Hepatocyte (in vitro differentiated cells): ENCODE results near the gene ESPNL. TPM values are rescaled to one million over a fixed set of nuclear protein-coding genes. Genes with fewer than 3 reads are reported as not detected.

Experiments used
- DNase-seq: peaks from one replicate; pipeline ENCODE4 v3.0.0-alpha.2; 2016; ENCODE audit warnings: low spot score
- H2AFZ ChIP-seq: fragments of 200-600 bp; sonication (generic); 2 replicates; pipeline ENCODE4 v1.6.0; 2016; ENCODE audit warnings: antibody characterized with exemption, mild to moderate bottlenecking
- H3K27ac ChIP-seq: fragments of 200-600 bp; sonication (generic); 2 replicates; pipeline ENCODE4 v1.5.1; 2016; ENCODE audit warnings: mild to moderate bottlenecking
- H3K27me3 ChIP-seq: fragments of 200-600 bp; sonication (generic); 2 replicates; pipeline ENCODE4 v1.6.1; 2016
- H3K36me3 ChIP-seq: fragments of 200-600 bp; sonication (generic); replicated peaks from 2 replicates; pipeline ENCODE4 v1.5.1; 2016; ENCODE audit warnings: low read depth; ENCODE audit not compliant: insufficient read depth
- H3K4me1 ChIP-seq: fragments of 200-600 bp; sonication (generic); 2 replicates; pipeline ENCODE4 v1.5.1; 2016; ENCODE audit warnings: mild to moderate bottlenecking, moderate library complexity; ENCODE audit not compliant: insufficient read depth
- H3K4me2 ChIP-seq: fragments of 200-600 bp; sonication (generic); 2 replicates; pipeline ENCODE4 v1.6.0; 2016
- H3K4me3 ChIP-seq: fragments of 200-600 bp; sonication (generic); 2 replicates; pipeline ENCODE4 v1.5.1; 2016; ENCODE audit warnings: mild to moderate bottlenecking
- H3K79me2 ChIP-seq: fragments of 200-600 bp; sonication (generic); 2 replicates; pipeline ENCODE4 v1.6.0; 2017; ENCODE audit warnings: mild to moderate bottlenecking
- H3K9me2 ChIP-seq: fragments of 200-600 bp; sonication (generic); replicated peaks from 2 replicates; pipeline ENCODE4 v1.6.0; 2017; ENCODE audit warnings: mild to moderate bottlenecking; ENCODE audit not compliant: insufficient read depth
- H3K9me3 ChIP-seq: fragments of 200-600 bp; sonication (generic); 2 replicates; pipeline ENCODE4 v1.5.1; 2016; ENCODE audit warnings: low read depth, mild to moderate bottlenecking
- H4K20me1 ChIP-seq: fragments of 200-600 bp; sonication (generic); 2 replicates; pipeline ENCODE4 v1.6.0; 2016; ENCODE audit warnings: mild to moderate bottlenecking; ENCODE audit not compliant: insufficient read depth, poor library complexity, severe bottlenecking
- EZH2 ChIP-seq: fragments of 200-600 bp; sonication (generic); IDR thresholded peaks from 2 replicates; pipeline ENCODE4 v1.6.1; 2016; ENCODE audit warnings: antibody characterized with exemption, mild to moderate bottlenecking, borderline replicate concordance
- EZH2phosphoT487 ChIP-seq: fragments of 200-600 bp; sonication (generic); IDR thresholded peaks from one replicate; pipeline ENCODE4 v1.6.1; 2018; ENCODE audit warnings: antibody characterized with exemption, mild to moderate bottlenecking, low read depth, moderate library complexity; ENCODE audit not compliant: unreplicated experiment, severe bottlenecking
- WGBS: methylation state at CpG from one replicate; pipeline ENCODE4 v1.1.6; 2016; ENCODE audit warnings: low lambda C conversion rate; ENCODE audit errors: missing lambda C conversion rate; 5-methylcytosine and 5-hydroxymethylcytosine counted together
- polyA plus RNA-seq: library from polyadenylated mRNA; unstranded; fragments of >200 nt; fragmentation: Nextera tagmentation; extraction: Ambion mirVana; gene quantifications from 2 replicates; pipeline ENCODE4 v1.2.1, GENCODE V29; 2016
- total RNA-seq: library from RNA; depleted of rRNA; stranded (reverse); fragments of >200 nt; gene quantifications from 2 replicates; pipeline ENCODE4 v1.2.3, GENCODE V29; 2014
- TF ChIP-seq, protein P1 (sequence below): fragments of 200-600 bp; sonication (generic); IDR thresholded peaks from 2 replicates; pipeline ENCODE4 v1.5.1; 2016; ENCODE audit warnings: antibody characterized with exemption, mild to moderate bottlenecking; ENCODE audit not compliant: poor library complexity

ESPNL gene
- total and polyA plus RNA-seq, 2 experiments from 2014 or later, result 0.27 to 0.62 TPM

DNA sequence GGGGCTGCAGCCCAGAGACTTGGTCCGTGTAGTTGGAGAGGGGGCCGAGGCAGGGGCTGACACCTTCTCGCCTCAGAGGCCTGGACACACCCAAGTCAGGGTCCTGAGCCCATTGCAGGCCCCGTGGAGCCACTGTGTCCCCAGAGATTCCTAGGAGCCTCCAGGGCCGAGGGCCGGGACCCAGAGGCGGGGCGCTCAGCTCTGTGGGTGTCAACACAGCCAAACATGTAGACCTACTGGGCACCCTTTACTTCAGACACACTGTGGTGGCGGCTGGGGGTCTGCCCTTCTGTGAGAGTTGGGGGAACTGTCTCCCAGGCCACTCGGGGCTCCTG is 459 bp upstream of the ESPNL start:
- TF ChIP-seq, protein P1, sequence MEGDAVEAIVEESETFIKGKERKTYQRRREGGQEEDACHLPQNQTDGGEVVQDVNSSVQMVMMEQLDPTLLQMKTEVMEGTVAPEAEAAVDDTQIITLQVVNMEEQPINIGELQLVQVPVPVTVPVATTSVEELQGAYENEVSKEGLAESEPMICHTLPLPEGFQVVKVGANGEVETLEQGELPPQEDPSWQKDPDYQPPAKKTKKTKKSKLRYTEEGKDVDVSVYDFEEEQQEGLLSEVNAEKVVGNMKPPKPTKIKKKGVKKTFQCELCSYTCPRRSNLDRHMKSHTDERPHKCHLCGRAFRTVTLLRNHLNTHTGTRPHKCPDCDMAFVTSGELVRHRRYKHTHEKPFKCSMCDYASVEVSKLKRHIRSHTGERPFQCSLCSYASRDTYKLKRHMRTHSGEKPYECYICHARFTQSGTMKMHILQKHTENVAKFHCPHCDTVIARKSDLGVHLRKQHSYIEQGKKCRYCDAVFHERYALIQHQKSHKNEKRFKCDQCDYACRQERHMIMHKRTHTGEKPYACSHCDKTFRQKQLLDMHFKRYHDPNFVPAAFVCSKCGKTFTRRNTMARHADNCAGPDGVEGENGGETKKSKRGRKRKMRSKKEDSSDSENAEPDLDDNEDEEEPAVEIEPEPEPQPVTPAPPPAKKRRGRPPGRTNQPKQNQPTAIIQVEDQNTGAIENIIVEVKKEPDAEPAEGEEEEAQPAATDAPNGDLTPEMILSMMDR, result no peak
- no peak for TF ChIP-seq EZH2phosphoT487
- no peak for TF ChIP-seq EZH2
- Histone ChIP-seq H3K4me2 (no peak overlapping the region), H3K27ac (no peak overlapping the region), H3K79me2 (no peaks in the 10 kb centered on the region), H2AFZ (no peak overlapping the region), H3K27me3 (no peaks in the 10 kb centered on the region), H4K20me1 (no peaks in the 10 kb centered on the region), H3K9me2 (no peaks in the 10 kb centered on the region), H3K36me3 (no peaks in the 10 kb centered on the region), H3K4me3 (no peak overlapping the region), H3K4me1 (no peaks in the 10 kb centered on the region), H3K9me3 (no peaks in the 10 kb centered on the region)
- DNase-seq, result no peak
- 90% methylated on average over 10 of the region's 10 CpGs for WGBS

DNA sequence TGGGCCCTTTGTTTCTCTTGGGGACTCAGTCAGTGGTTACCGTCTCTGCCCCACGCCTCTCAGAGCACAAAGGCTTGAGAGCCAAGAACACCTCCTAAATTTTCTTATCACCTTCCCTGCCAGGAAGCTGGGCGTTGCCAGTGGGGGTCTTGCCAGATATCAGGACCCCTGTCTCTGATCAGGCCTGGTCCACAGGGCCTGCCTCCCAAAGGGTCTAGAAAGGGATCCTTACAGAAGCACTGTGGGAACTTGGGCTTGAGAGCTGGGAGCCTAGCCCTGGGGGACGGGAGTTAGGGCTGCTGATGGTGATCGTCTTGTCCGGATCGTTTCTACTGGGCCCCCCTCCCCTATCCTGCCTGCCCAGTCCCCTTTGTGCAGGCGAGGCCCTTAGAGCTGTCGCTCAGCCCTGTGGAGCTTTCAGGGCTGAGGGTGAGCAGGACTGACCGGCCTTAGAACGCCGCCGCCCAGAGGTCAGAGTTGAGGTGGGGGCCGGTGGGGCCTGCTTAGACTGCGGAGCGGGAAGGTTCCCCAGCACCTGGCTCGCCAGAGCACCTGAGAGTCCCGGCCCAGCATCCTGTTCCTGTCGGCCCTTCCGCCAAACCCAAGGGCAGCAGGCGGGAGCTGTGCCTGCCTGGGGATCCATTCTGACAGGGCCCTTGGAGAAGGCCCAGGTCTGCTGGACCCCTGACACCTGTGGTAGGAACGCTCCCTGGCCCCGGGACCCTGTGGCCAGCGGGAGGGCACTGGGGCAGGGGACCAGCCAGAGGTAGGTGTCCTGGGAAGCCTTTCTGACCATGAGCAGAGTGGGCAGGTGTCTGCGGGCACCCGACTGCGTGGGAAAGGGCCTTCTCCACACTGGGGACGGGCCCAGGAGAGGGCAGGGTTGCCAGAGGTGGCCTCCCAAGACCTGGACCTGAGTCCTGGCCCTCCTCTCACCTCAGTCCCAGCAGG is 956 bp downstream of the ESPNL start:
- DNase-seq, result peak; percentile 4
- no peak overlapping the region for H3K27ac ChIP-seq
- H3K27me3 ChIP-seq, result no peaks in the 10 kb centered on the region
- no peaks in the 10 kb centered on the region for H3K79me2 ChIP-seq
- 93% methylated on average over 25 of the region's 28 CpGs for WGBS
- H3K4me2 ChIP-seq, result no peak overlapping the region
- no peak overlapping the region for H3K4me3 ChIP-seq
- H4K20me1 ChIP-seq, result no peaks in the 10 kb centered on the region
- H3K36me3 ChIP-seq, result no peaks in the 10 kb centered on the region
- H3K4me1 ChIP-seq, result no peaks in the 10 kb centered on the region
- H3K9me3 ChIP-seq, result no peaks in the 10 kb centered on the region
- TF ChIP-seq, protein P1, result no peak
- TF ChIP-seq EZH2 (no peak), EZH2phosphoT487 (no peak)
- no peaks in the 10 kb centered on the region for H3K9me2 ChIP-seq
- H2AFZ ChIP-seq, result no peak overlapping the region

DNA sequence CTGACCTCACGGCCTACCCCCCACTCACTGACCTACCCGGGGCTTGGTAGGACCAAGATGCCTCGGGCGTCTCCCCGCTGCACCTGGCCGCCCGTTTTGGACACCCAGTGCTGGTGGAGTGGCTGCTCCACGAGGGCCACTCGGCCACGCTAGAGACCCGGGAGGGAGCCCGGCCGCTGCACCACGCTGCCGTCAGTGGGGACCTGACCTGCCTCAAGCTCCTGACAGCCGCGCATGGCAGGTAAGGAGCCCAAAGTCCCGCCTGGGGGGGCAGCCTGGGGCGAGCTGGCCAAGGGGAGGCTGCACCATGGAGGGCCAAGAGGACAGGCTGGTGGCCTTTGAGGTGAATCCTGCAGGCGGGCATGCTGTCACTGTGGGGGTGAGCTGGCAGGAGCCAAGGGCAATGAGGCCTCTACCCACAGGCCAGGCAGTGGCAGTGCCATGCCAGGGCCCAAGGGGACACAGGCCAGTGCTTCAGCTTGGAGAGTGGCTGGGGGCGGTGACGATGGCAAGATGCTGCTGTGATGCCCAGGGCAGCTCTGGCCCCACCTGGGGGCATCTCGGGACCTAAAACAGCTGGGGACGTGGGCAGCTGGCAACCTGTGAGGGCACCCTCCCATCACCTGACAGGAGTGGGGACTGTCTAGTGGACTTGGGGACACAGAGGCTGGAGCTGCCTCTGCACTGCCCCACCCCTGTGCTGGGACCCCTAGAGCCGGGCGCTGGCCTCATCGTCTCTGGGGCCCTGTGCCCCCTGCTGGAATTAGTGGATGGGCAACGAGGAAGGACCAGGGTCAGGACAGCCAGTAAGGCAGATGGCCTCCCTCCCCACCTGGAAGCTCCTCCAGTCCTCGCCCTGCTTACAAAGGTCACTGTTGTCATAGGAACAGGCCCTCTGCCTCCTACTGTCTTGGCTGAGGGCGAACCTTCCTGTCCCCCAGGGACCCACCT is 2.0 kb downstream of the ESPNL start:
- 93% methylated on average over 28 of the region's 30 CpGs for WGBS
- Histone ChIP-seq H3K4me1 (no peaks in the 10 kb centered on the region), H3K79me2 (no peaks in the 10 kb centered on the region), H3K9me3 (no peaks in the 10 kb centered on the region), H3K4me2 (no peak overlapping the region), H4K20me1 (no peaks in the 10 kb centered on the region), H3K27me3 (no peaks in the 10 kb centered on the region), H3K27ac (no peak overlapping the region), H2AFZ (no peak overlapping the region), H3K4me3 (no peak overlapping the region), H3K9me2 (no peaks in the 10 kb centered on the region), H3K36me3 (no peaks in the 10 kb centered on the region)
- peak; percentile 3 for DNase-seq
- TF ChIP-seq, protein P1, result no peak
- TF ChIP-seq EZH2, result no peak
- no peak for TF ChIP-seq EZH2phosphoT487
